ENCODE measurements around the gene AFAP1L2.

GRCh38 chr10:114399576-114399975 lies 4.7 kb downstream of the AFAP1L2 start:
- TF ChIP-seq CTCF (IDR thresholded peaks at IDR 0.05) = no peak
- TF ChIP-seq POLR2AphosphoS5 (IDR thresholded peaks at IDR 0.05) = no peak
- no peak for TF ChIP-seq POLR2A (IDR thresholded peaks at IDR 0.05)
